Stimulated activated CD4-positive, alpha-beta T cell treated with anti-CD3 and anti-CD28 coated beads, Interleukin-2, amount 100 ng/mL, for 48 hours (primary cell): ENCODE measurements around the gene PPP1R17.
A peak's percentile ranks its signal among the peaks of the same experiment; 100 is the strongest.

Experiments
- DNase-seq, 2 donors: peaks; one replicate each; pipeline ENCODE4 v3.0.0-alpha.2; 2020

PPP1R17 gene

DNA sequence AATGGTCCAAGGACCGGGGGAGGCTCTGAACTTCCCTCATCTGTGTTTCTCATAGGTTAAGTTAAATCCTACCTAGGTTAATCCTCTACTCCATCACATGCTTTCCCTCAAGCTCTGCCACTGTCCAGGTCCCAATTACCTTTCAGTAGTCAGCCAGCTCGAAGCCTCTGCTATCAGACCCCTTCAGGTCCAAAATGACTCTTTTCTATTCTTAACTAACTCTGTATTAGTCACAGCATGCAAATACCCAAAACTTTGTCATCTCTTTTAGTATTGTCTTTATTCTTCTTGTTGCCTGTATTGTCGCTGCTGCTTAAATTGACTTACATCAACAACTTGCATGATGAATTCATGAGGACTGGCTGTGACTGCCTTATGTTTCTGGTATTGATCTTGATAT, 15.3 kb downstream of the PPP1R17 start:
- DNase-seq: no peak

GRCh38 chr7:31705377-31705776, 18.4 kb downstream of the PPP1R17 start:
- no peak for DNase-seq

- no peak for DNase-seq
These were observed 20.1 kb downstream of the PPP1R17 start for GRCh38 chr7:31707089-31707488.

DNA sequence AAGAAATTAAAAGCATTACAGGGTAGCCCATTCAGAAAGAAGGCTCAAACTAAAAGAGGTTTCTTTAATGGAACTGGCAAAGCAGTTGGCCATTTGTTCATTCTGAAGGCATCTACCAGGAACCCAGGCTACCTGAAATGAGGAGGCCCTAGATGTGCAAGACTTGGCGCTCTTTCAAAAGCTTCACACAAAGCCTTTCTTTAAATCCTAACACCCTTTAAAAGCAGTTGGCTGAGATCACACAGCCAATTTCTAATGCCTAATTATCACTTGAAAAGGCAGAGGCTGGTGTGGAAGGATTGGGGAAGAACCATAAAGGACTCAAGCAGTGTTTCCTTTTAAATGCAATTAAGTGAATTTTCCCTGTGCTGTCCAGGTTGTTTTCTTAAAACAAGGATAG, 23.2 kb downstream of the PPP1R17 start:
- DNase-seq: no peak

- no peak for DNase-seq
These were observed 29.3 kb downstream of the PPP1R17 start for GRCh38 chr7:31716355-31716754.

DNA sequence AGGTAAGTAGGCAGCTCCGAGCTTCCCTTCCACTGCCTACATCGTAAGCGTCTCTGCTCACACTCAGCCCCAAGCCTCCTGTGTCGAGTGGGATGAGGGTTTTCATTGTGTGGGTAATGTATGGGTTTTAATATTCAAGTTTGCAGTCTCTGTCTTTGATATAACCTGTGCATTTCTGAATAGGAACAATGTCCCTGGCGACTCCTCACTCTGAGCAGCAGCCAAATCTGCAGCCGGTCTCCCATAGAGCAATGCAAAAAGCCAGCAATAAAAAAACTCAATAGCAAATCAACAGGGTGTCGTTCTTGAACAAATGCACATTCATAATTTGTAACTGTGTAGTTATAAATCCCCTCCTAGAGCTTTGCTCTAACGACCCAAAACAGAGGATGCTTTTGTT, 33.4 kb downstream of the PPP1R17 start:
- no peak for DNase-seq

GRCh38 chr7:31724696-31725095, 37.7 kb downstream of the PPP1R17 start:
- DNase-seq: no peak

GRCh38 chr7:31729195-31729804, 42.3 kb downstream of the PPP1R17 start:
- no peak for DNase-seq

- DNase-seq: no peak
These were observed 47.4 kb downstream of the PPP1R17 start for GRCh38 chr7:31734456-31734855.

GRCh38 chr7:31735991-31736982, 49.3 kb downstream of the PPP1R17 start:
- DNase-seq: peak; percentile 5 to 11

GRCh38 chr7:31741852-31742251, 54.8 kb downstream of the PPP1R17 start:
- DNase-seq: no peak

DNA sequence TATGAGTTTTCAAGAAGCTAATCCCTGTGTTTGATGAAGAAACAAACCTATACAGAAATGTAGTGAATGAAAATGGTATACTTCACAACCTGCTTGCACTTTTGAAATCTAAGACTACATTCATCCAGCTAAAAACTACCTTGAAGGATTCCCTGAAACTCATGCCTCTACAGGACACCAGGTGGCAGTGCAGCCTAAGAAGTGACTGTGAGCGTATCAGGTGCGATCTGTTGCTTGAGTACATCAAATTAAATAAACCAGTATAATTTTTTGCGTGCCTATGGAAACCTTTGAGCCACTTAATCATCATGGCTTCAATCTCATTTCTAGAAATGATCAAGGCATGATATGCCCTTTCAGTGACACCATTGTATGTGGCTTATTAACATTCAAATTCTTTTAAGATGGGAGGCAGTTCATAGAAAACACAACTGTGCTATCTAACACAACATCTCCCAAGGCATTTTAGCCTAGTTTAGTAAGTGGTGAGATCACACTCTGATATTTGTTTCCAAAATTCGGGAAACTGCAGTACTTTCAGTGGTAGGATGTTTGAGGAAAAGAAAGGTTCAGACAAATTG, 57.4 kb downstream of the PPP1R17 start:
- DNase-seq: peak; percentile 18 to 39

DNA sequence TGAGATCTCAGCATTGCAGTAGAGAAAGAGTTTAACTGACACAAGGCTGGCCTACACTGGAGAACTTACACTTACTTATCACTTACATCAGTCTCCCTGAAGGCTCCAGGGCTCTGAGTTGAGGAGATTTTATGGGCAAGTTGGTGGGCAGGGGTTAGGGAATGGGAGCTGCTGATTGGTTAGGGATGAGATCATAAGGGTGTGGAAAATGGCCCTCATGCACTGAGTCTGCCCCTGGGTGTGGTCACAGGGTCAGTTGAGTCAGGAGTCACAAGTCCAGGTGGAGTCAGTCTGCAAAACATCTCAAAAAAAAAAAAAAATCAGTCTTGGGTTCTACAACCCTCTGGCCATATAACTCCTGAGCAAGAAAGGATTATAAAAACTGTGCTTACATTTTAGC, 60.5 kb downstream of the PPP1R17 start:
- no peak for DNase-seq

DNA sequence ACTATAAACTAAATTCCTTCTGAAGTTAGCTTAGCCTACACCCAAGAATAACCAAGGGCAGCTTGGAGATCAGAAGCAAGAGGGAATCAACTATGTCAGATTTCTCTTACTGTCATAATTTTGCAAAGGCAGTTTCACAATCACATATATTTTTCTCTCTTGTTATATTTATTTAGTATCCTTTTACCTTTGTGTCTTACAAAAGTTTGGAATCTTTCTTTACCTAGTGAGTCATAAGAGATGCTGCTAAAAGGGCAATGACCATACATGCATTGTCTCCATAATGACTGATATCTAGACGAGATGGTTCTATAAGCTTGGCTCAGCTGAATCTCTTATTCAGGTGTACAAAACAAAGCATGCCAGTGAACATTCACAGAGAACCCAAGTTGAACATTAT, 61.1 kb downstream of the PPP1R17 start:
- DNase-seq: no peak

GRCh38 chr7:31751726-31752125, 64.7 kb downstream of the PPP1R17 start:
- no peak for DNase-seq
